ENCODE data around the gene PHLDB2. TPM values are rescaled to one million over a fixed set of nuclear protein-coding genes. Genes with fewer than 3 reads are reported as not detected.

Gene PHLDB2
- total RNA-seq, 1 experiment from 2014 or later, result 143 TPM

DNA sequence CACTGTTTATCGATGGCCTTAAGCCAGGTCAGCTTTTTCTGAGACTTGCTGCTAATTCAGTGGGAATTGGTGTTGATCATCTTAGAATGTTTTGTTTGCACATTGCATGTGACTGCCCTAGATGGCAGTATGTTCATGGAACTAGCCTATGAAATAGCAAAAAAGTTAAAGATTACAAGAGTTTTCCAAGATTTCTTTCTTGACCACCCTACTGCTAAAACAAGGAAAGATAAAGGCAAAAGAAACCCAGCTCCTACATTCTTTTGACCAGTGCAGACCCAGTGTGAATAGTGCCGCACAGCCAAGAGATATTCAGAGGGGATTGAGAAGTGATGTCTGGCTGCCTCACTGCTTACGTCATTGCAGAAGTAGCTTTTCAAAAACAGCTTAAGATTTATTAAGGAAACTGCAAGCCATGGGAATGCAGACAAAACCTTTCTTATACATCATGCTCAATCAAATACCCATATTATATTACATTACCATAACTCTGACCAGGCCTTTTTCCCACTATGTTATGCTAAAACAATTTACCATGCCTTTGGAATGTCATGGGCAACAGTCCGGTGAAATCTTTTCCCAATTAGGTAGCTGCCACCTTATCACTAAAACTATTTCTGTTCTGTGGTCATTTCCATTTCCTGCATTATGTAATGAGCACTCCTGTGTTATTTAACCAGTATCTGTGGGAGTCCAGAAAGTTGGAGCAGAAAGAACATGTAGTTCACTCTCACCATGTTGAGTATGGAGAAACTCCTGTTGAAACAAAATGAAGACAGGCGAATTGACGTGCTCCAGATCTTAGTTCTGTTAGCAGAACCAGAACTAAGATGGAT, 6.0 kb downstream of the PHLDB2 start:
- peak overlapping the region; percentile 96; the same call in 1 of the 2 replicates for H3K27ac ChIP-seq (ENCODE audit: low read depth, low read length)
- ATAC-seq (no peak), DNase-seq (ENCODE audit: low read depth, low spot score) (no peak)
- H3K27me3 ChIP-seq (ENCODE audit: insufficient read depth, low read length), result no peaks in the 10 kb centered on the region
- intact Hi-C loops (cut with micrococcal nuclease), result loop anchor here (5.0 kb wide), 1 partner anchor 128 kb away; no protein-coding TSS in a partner anchor
- H4K20me1 ChIP-seq (ENCODE audit: insufficient read depth), result no peaks in the 10 kb centered on the region
- H3K36me3 ChIP-seq (ENCODE audit: control insufficient read depth in 1 of 2, insufficient read depth in 2 of 2, low read length in 2 of 2), result no peaks in the 10 kb centered on the region; a peak in 1 of 4 replicates
- TF ChIP-seq, protein P1, sequence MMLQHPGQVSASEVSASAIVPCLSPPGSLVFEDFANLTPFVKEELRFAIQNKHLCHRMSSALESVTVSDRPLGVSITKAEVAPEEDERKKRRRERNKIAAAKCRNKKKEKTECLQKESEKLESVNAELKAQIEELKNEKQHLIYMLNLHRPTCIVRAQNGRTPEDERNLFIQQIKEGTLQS (IDR thresholded peaks at IDR 0.05), result no peak
- 0 out of 2 replicates have a peak, but pooled peaks have one; percentile 8 for TF ChIP-seq POLR2AphosphoS5 (IDR thresholded peaks at IDR 0.05; ENCODE audit: low read depth, low read length)
- no peak for TF ChIP-seq CBX3 (IDR thresholded peaks at IDR 0.05; ENCODE audit: low read depth)
- TF ChIP-seq, protein P2, sequence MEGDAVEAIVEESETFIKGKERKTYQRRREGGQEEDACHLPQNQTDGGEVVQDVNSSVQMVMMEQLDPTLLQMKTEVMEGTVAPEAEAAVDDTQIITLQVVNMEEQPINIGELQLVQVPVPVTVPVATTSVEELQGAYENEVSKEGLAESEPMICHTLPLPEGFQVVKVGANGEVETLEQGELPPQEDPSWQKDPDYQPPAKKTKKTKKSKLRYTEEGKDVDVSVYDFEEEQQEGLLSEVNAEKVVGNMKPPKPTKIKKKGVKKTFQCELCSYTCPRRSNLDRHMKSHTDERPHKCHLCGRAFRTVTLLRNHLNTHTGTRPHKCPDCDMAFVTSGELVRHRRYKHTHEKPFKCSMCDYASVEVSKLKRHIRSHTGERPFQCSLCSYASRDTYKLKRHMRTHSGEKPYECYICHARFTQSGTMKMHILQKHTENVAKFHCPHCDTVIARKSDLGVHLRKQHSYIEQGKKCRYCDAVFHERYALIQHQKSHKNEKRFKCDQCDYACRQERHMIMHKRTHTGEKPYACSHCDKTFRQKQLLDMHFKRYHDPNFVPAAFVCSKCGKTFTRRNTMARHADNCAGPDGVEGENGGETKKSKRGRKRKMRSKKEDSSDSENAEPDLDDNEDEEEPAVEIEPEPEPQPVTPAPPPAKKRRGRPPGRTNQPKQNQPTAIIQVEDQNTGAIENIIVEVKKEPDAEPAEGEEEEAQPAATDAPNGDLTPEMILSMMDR (IDR thresholded peaks at IDR 0.05 in 2 of 3, conservative IDR thresholded peaks at IDR 0.05 in 1 of 3; ENCODE audit: borderline replicate concordance in 1 of 3, insufficient read depth in 1 of 3, low read depth in 2 of 3, low read length in 2 of 3), result peak; percentile 10 to 33 (median 12); a peak in 2 of 6 replicates
- no peak for TF ChIP-seq POLR2A (IDR thresholded peaks at IDR 0.05; ENCODE audit: borderline replicate concordance, extremely low read depth, insufficient read depth, insufficient read length)
- TF ChIP-seq ZBTB33 (IDR thresholded peaks at IDR 0.05; ENCODE audit: extremely low read depth, insufficient replicate concordance, low read length), result no peak
- peak; percentile 58 for TF ChIP-seq RAD21 (IDR thresholded peaks at IDR 0.05; ENCODE audit: low read depth)
- H2AFZ ChIP-seq (ENCODE audit: low read depth, low read length, poor library complexity, severe bottlenecking), result no peak overlapping the region
- BruUV-seq (replicated peaks), result no TSS peak
- peak overlapping the region; percentile 81; the same call in 1 of the 2 replicates for H3K9ac ChIP-seq (ENCODE audit: low read length)
- H3K79me2 ChIP-seq (ENCODE audit: insufficient read depth, low read length), result peaks cover 100% of the 10 kb centered on the region
- POLR2A ChIA-PET, result interaction anchor here (1.3 kb wide), 1 partner anchor 114 kb away, joined by 3 read pairs; the partner anchor contains the start of gene ABHD10
- no peak overlapping the region for H3K4me3 ChIP-seq (replicated peaks in 1 of 2; ENCODE audit: low read depth in 1 of 2, low read length in 2 of 2)
- CTCF ChIA-PET, result interaction anchor here (1.3 kb wide), 1 partner anchor 287 kb away, joined by 3 read pairs; no protein-coding TSS in a partner anchor
- RAD21 ChIA-PET (ENCODE audit: low non-redundant PET in 1 of 2, low total read pairs in 2 of 2, uncharacterized antibody in 2 of 2, unreplicated experiment in 2 of 2), result no interaction called here
- peaks cover 62 to 89% of the 10 kb centered on the region in 2 experiments for H3K4me1 ChIP-seq (ENCODE audit: control insufficient read depth in 1 of 2, insufficient read depth in 2 of 2, low read length in 2 of 2)
- H3K9me3 ChIP-seq (ENCODE audit: control insufficient read depth in 1 of 2, insufficient read depth in 1 of 2, low read depth in 1 of 2, low read length in 2 of 2), result no peaks in the 10 kb centered on the region
- no peaks in the 10 kb centered on the region for H3K9me2 ChIP-seq (ENCODE audit: insufficient read depth)
- peak overlapping the region; percentile 85 for H3K4me2 ChIP-seq (ENCODE audit: low read length)
